Activated naive CD8-positive, alpha-beta T cell treated with anti-CD3 and anti-CD28 coated beads, Interleukin-2, amount 50 U/mL, for 24 hours (primary cell): ENCODE results near the gene RGL4.

Source experiments
- ATAC-seq: fragments of 150-1000 bp; cut with Tn5 transposase; one replicate; pipeline ENCODE4 v1.10.0; 2021
- DNase-seq: peaks from one replicate; pipeline ENCODE4 v3.0.0; 2021
- H3K27ac Mint-ChIP-seq: one replicate; pipeline ENCODE4 v1.8.0; 2021; ENCODE audit warnings: mild to moderate bottlenecking, mixed read lengths
- H3K27me3 Mint-ChIP-seq: one replicate; pipeline ENCODE4 v1.8.0; 2021; ENCODE audit warnings: mixed read lengths
- H3K36me3 Mint-ChIP-seq: one replicate; pipeline ENCODE4 v1.8.0; 2021; ENCODE audit warnings: low read depth, mixed read lengths
- H3K4me1 Mint-ChIP-seq: one replicate; pipeline ENCODE4 v1.8.0; 2021; ENCODE audit warnings: mixed read lengths
- H3K4me3 Mint-ChIP-seq: one replicate; pipeline ENCODE4 v1.8.0; 2021; ENCODE audit warnings: mild to moderate bottlenecking, moderate library complexity, mixed read lengths
- H3K9me3 Mint-ChIP-seq: one replicate; pipeline ENCODE4 v1.8.0; 2021; ENCODE audit warnings: mixed read lengths

The RGL4 gene

DNA sequence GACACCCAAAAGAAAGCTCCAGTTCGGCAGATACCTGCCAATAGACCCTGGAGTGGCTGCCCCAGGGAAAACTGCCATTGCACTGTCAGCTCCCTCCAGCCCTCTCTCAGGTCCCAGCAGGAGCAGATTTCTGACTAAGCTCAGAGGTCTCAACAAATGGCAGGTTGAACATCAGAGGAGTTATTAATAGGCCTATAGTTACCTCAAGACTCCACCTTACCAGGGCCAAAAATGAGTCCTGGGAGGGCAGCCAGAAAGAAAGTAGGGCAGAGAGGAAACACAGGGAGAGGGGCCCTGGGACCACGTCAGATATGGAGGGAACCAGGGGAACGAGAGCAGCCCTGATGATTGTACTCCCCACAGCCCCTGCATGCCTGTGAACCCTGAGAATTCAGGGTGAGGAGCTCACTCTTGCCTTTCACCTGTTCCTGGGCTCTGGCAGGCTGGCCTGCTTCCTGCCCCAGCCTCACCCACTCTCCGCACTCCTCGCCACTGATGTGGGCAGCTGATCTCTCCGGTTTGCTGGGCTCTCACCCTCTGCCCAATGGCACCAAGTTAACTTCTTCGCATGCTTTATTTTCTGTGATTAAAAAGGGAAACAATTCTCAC is 4.3 kb upstream of the RGL4 start:
- DNase-seq (no peak), ATAC-seq (no peak)
- Mint-ChIP-seq H3K9me3 (no peaks in the 10 kb centered on the region), H3K4me1 (no peaks in the 10 kb centered on the region), H3K36me3 (peaks cover 1% of the 10 kb centered on the region), H3K27me3 (no peaks in the 10 kb centered on the region), H3K27ac (no peak overlapping the region), H3K4me3 (no peak overlapping the region)

- no peaks in the 10 kb centered on the region for H3K36me3 Mint-ChIP-seq
- no peak for ATAC-seq
- no peaks in the 10 kb centered on the region for H3K4me1 Mint-ChIP-seq
- H3K4me3 Mint-ChIP-seq = no peak overlapping the region
- H3K27me3 Mint-ChIP-seq = no peaks in the 10 kb centered on the region
- no peak overlapping the region for H3K27ac Mint-ChIP-seq
- DNase-seq = no peak
- H3K9me3 Mint-ChIP-seq = no peaks in the 10 kb centered on the region
Observed at GRCh38 chr22:23688121-23688520, 2.7 kb upstream of the RGL4 start.

DNA sequence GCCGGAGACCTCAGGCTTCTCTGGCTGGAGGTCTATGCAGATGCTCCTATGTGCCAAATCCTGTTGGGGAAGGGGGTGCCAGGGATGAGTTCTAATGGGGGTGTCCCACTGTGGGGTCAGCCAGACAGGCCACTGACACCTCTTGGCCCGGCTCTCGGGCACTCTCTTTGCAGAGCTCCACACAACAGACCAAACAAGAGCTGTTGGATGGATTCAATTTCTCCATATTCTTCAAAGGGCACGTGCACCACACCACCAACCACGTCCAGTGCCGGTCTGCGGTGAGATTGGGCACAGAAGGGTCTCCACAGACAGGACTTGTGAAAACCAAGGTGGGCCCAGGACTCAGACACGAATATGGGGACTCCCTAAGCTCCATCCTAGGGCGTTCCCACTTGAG is 2.2 kb upstream of the RGL4 start:
- Mint-ChIP-seq H3K4me3 (no peak overlapping the region), H3K36me3 (no peaks in the 10 kb centered on the region), H3K27ac (no peak overlapping the region), H3K9me3 (no peaks in the 10 kb centered on the region), H3K4me1 (no peaks in the 10 kb centered on the region), H3K27me3 (no peaks in the 10 kb centered on the region)
- ATAC-seq (no peak), DNase-seq (no peak)

GRCh38 chr22:23689414-23689813 is 1.4 kb upstream of the RGL4 start:
- DNase-seq (no peak), ATAC-seq (no peak)
- H3K4me1 Mint-ChIP-seq = peaks cover 2% of the 10 kb centered on the region
- peaks cover 6% of the 10 kb centered on the region for H3K36me3 Mint-ChIP-seq
- H3K27me3 Mint-ChIP-seq = no peaks in the 10 kb centered on the region
- H3K9me3 Mint-ChIP-seq = no peaks in the 10 kb centered on the region
- no peak overlapping the region for H3K4me3 Mint-ChIP-seq
- H3K27ac Mint-ChIP-seq = no peak overlapping the region

DNA sequence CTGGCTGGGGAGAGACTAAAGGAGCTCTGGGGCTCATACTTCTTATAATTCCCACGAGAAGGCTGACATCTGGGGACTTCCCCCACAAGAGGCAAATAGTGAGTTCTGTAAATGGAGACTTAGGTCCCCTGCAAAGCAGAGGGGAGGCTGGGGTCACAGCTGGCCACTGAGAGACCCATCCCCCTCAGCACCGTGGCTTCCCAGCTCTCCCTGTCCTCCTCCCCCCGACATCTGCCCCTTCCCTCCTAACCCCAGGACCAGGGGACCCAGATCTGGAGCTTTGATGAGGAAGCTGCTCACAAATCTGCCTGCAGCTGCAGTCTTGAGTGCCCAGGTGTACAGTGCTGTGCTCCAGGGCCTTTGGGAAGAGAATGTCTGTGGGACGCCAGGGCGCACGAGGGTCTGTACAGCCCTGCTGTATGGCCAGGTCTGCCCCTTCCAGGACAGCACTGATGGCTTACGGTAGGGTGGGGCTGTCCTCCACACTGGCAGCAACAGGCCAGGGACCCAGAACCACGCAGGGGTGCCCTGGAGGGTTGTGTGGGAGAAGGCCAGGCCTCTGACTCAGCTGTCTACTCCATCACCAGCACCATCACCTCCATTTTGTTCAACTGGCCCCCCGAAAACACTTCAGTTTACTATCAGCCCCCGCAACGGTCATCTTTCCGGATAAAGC is 1.1 kb downstream of the RGL4 start:
- no peak overlapping the region for H3K27ac Mint-ChIP-seq
- H3K9me3 Mint-ChIP-seq = no peaks in the 10 kb centered on the region
- DNase-seq = no peak
- H3K36me3 Mint-ChIP-seq = peaks cover 13% of the 10 kb centered on the region
- H3K4me3 Mint-ChIP-seq = no peak overlapping the region
- no peak for ATAC-seq
- H3K27me3 Mint-ChIP-seq = no peaks in the 10 kb centered on the region
- H3K4me1 Mint-ChIP-seq = peaks cover 24% of the 10 kb centered on the region

GRCh38 chr22:23692598-23693291 is 1.9 kb downstream of the RGL4 start:
- Mint-ChIP-seq H3K27ac (no peak overlapping the region), H3K4me1 (peaks cover 33% of the 10 kb centered on the region), H3K9me3 (no peaks in the 10 kb centered on the region), H3K36me3 (peaks cover 13% of the 10 kb centered on the region), H3K4me3 (no peak overlapping the region), H3K27me3 (no peaks in the 10 kb centered on the region)
- no peak for ATAC-seq
- no peak for DNase-seq

DNA sequence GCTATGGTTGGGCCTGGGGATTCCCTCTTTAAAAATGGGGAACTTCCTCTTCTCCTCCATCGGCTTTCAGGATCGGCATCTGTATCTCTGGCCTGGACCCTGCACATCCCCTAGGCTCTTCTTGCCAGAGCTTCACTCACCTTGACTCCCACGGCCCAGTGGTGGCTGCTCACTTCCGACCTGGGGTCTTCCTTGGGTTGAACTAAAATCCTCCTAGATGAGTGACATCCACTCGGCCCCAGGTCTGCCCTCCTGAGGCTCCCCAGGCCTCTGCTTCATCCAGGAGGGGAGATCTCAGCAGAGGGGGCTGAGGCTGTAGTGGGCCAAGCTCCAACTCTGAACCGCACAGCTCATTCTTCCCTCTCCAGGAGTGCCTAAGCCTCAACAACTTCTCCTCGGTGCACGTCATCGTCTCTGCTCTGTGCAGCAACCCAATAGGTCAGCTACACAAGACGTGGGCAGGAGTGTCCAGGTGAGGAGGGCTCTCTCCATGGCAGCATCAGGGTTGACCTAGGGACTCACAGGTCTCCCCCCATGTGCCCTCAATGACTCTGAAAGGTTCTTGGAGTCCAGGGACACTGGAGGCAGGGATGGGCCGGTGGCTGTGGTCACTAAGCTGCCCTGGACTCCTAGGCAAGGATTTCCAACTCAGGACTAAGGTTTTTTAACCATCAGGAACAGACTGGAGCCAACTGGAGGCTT is 3.3 kb downstream of the RGL4 start:
- no peak overlapping the region for H3K27ac Mint-ChIP-seq
- no peak for ATAC-seq
- H3K4me1 Mint-ChIP-seq = peaks cover 37% of the 10 kb centered on the region
- no peak overlapping the region for H3K4me3 Mint-ChIP-seq
- peaks cover 18% of the 10 kb centered on the region for H3K36me3 Mint-ChIP-seq
- H3K27me3 Mint-ChIP-seq = no peaks in the 10 kb centered on the region
- H3K9me3 Mint-ChIP-seq = no peaks in the 10 kb centered on the region
- DNase-seq = no peak

DNA sequence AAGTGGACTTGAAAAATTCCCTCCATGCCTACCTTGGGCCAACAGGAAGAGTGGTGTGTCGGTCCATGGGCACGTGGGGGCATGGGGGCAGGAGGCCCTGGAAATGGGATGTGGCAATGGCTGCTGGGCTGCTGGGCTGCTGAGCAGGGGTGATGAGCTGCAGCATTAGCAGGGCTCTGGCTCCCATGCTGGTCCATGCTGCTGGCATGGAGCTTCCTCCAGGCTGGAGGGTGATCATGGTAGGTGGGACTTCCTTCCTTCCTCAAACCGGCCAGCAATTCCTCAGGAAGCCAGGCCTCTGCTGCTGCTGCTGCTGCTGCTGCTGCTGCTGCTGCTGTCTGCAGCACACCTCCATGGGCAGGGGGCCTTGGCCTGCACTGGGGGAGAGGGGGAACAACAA is 4.3 kb downstream of the RGL4 start:
- Mint-ChIP-seq H3K27me3 (no peaks in the 10 kb centered on the region), H3K4me1 (peaks cover 38% of the 10 kb centered on the region), H3K4me3 (no peak overlapping the region), H3K36me3 (peaks cover 27% of the 10 kb centered on the region), H3K9me3 (no peaks in the 10 kb centered on the region), H3K27ac (peak overlapping the region; percentile 99)
- no peak for DNase-seq
- ATAC-seq = no peak

- H3K4me3 Mint-ChIP-seq = peak overlapping the region; percentile 83
- H3K36me3 Mint-ChIP-seq = peaks cover 33% of the 10 kb centered on the region
- H3K4me1 Mint-ChIP-seq = peaks cover 40% of the 10 kb centered on the region
- no peak for ATAC-seq
- H3K27me3 Mint-ChIP-seq = no peaks in the 10 kb centered on the region
- DNase-seq = no peak
- H3K9me3 Mint-ChIP-seq = no peaks in the 10 kb centered on the region
- peak overlapping the region; percentile 99 for H3K27ac Mint-ChIP-seq
Observed at GRCh38 chr22:23695571-23696325, 4.9 kb downstream of the RGL4 start.

GRCh38 chr22:23696326-23696851 is 5.6 kb downstream of the RGL4 start:
- DNase-seq = peak; percentile 72
- peak; percentile 100 for ATAC-seq
- no peaks in the 10 kb centered on the region for H3K27me3 Mint-ChIP-seq
- H3K27ac Mint-ChIP-seq = peak overlapping the region; percentile 99
- H3K36me3 Mint-ChIP-seq = peaks cover 38% of the 10 kb centered on the region
- H3K4me3 Mint-ChIP-seq = peak overlapping the region; percentile 83
- peaks cover 43% of the 10 kb centered on the region for H3K4me1 Mint-ChIP-seq
- H3K9me3 Mint-ChIP-seq = no peaks in the 10 kb centered on the region

GRCh38 chr22:23697031-23697970 is 6.5 kb downstream of the RGL4 start:
- peak overlapping the region; percentile 99 for H3K27ac Mint-ChIP-seq
- H3K9me3 Mint-ChIP-seq = no peaks in the 10 kb centered on the region
- H3K36me3 Mint-ChIP-seq = peaks cover 47% of the 10 kb centered on the region
- no peak for DNase-seq
- ATAC-seq = no peak
- H3K4me1 Mint-ChIP-seq = peaks cover 43% of the 10 kb centered on the region
- H3K4me3 Mint-ChIP-seq = peak overlapping the region; percentile 83
- no peaks in the 10 kb centered on the region for H3K27me3 Mint-ChIP-seq

GRCh38 chr22:23698094-23698493 is 7.3 kb downstream of the RGL4 start:
- Mint-ChIP-seq H3K9me3 (no peaks in the 10 kb centered on the region), H3K36me3 (peaks cover 50% of the 10 kb centered on the region), H3K4me3 (no peak overlapping the region), H3K27me3 (no peaks in the 10 kb centered on the region), H3K27ac (no peak overlapping the region), H3K4me1 (peaks cover 48% of the 10 kb centered on the region)
- no peak for DNase-seq
- ATAC-seq = no peak

- no peak for DNase-seq
- peaks cover 52% of the 10 kb centered on the region for H3K4me1 Mint-ChIP-seq
- no peaks in the 10 kb centered on the region for H3K27me3 Mint-ChIP-seq
- peaks cover 56% of the 10 kb centered on the region for H3K36me3 Mint-ChIP-seq
- H3K4me3 Mint-ChIP-seq = no peak overlapping the region
- H3K9me3 Mint-ChIP-seq = no peaks in the 10 kb centered on the region
- no peak overlapping the region for H3K27ac Mint-ChIP-seq
- ATAC-seq = no peak
Observed at GRCh38 chr22:23698673-23699235, 7.9 kb downstream of the RGL4 start.
